ENCODE measurements around the gene TNIK. TPM values are rescaled to one million over a fixed set of nuclear protein-coding genes. Genes with fewer than 3 reads are reported as not detected.
A peak's percentile ranks its signal among the peaks of the same experiment; 100 is the strongest.

TNIK gene
- total RNA-seq, 1 experiment from 2014 or later = 22.4 TPM

DNA sequence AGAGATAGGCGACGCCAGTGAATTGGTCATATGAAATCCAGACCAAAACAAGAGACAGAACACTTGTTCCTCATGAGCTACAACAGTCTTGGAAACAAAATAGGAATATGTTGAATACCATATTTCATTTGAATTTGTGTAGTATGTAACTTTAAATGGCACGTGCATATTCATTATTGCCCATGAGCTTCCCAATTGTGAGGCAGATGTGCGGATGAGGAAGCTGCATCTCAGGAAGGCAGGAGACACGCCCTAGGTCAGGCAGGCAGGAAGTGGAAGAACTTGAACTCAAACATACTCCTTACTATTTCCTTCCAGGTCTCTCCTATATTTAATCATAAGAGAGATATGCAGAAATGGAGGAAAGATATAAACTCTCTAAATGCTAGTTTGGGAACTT, 326.9 kb downstream of the TNIK start:
- Mint-ChIP-seq H3K9me3 (ENCODE audit: unreplicated experiment) (peaks cover 14% of the 10 kb centered on the region), H3K36me3 (ENCODE audit: insufficient read depth, unreplicated experiment) (peaks cover 36% of the 10 kb centered on the region), H3K27me3 (ENCODE audit: insufficient read depth, unreplicated experiment) (no peaks in the 10 kb centered on the region), H3K4me1 (ENCODE audit: low read depth, unreplicated experiment) (peaks cover 28% of the 10 kb centered on the region), H3K27ac (ENCODE audit: unreplicated experiment) (no peak overlapping the region), H3K4me3 (ENCODE audit: unreplicated experiment) (no peak overlapping the region)
- CTCF ChIA-PET = no interaction called here
- no peak for TF ChIP-seq CTCF (IDR thresholded peaks at IDR 0.05; ENCODE audit: insufficient read depth in 1 of 2, low read depth in 1 of 2, low read length in 1 of 2, severe bottlenecking in 1 of 2, unreplicated experiment in 1 of 2)
- DNase-seq = no peak
- Histone ChIP-seq H3K36me3 (ENCODE audit: control insufficient read depth, insufficient read depth, low read length) (no peaks in the 10 kb centered on the region), H3K9me3 (no peaks in the 10 kb centered on the region), H3K4me1 (peaks cover 32% of the 10 kb centered on the region), H3K4me3 (ENCODE audit: low read depth, low read length) (no peak overlapping the region), H3K27me3 (replicated peaks; ENCODE audit: control insufficient read depth, insufficient read depth, low read length) (no peaks in the 10 kb centered on the region)
- POLR2A ChIA-PET = no interaction called here
- no TSS peak for BruUV-seq (replicated peaks)
- intact Hi-C loops (cut with micrococcal nuclease; ENCODE audit: unreplicated experiment) = no loop called here

GRCh38 chr3:171132873-171133272, 327.3 kb downstream of the TNIK start:
- intact Hi-C loops (cut with micrococcal nuclease; ENCODE audit: unreplicated experiment) = no loop called here
- BruUV-seq (replicated peaks) = no TSS peak
- H3K36me3 Mint-ChIP-seq (ENCODE audit: insufficient read depth, unreplicated experiment) = peaks cover 36% of the 10 kb centered on the region
- POLR2A ChIA-PET = no interaction called here
- no peaks in the 10 kb centered on the region for H3K27me3 Mint-ChIP-seq (ENCODE audit: insufficient read depth, unreplicated experiment)
- DNase-seq = no peak
- no peak overlapping the region for H3K27ac Mint-ChIP-seq (ENCODE audit: unreplicated experiment)
- Histone ChIP-seq H3K27me3 (replicated peaks; ENCODE audit: control insufficient read depth, insufficient read depth, low read length) (no peaks in the 10 kb centered on the region), H3K4me1 (peaks cover 36% of the 10 kb centered on the region), H3K9me3 (no peaks in the 10 kb centered on the region), H3K4me3 (ENCODE audit: low read depth, low read length) (no peak overlapping the region), H3K36me3 (ENCODE audit: control insufficient read depth, insufficient read depth, low read length) (no peaks in the 10 kb centered on the region)
- H3K4me3 Mint-ChIP-seq (ENCODE audit: unreplicated experiment) = no peak overlapping the region
- CTCF ChIA-PET = no interaction called here
- TF ChIP-seq CTCF (IDR thresholded peaks at IDR 0.05; ENCODE audit: insufficient read depth in 1 of 2, low read depth in 1 of 2, low read length in 1 of 2, severe bottlenecking in 1 of 2, unreplicated experiment in 1 of 2) = no peak
- H3K4me1 Mint-ChIP-seq (ENCODE audit: low read depth, unreplicated experiment) = peaks cover 28% of the 10 kb centered on the region
- H3K9me3 Mint-ChIP-seq (ENCODE audit: unreplicated experiment) = peaks cover 14% of the 10 kb centered on the region

GRCh38 chr3:171129827-171130226, 330.4 kb downstream of the TNIK start:
- TSS peak; percentile 87 for BruUV-seq (replicated peaks)
- Mint-ChIP-seq H3K36me3 (ENCODE audit: insufficient read depth, unreplicated experiment) (peaks cover 22% of the 10 kb centered on the region), H3K9me3 (ENCODE audit: unreplicated experiment) (peaks cover 14% of the 10 kb centered on the region), H3K4me1 (ENCODE audit: low read depth, unreplicated experiment) (peaks cover 27% of the 10 kb centered on the region), H3K27ac (ENCODE audit: unreplicated experiment) (peak overlapping the region; percentile 92), H3K4me3 (ENCODE audit: unreplicated experiment) (peak overlapping the region; percentile 54), H3K27me3 (ENCODE audit: insufficient read depth, unreplicated experiment) (no peaks in the 10 kb centered on the region)
- peaks cover 49% of the 10 kb centered on the region for H3K4me1 ChIP-seq
- POLR2A ChIA-PET = no interaction called here
- DNase-seq = no peak
- CTCF ChIA-PET = no interaction called here
- H3K4me3 ChIP-seq (ENCODE audit: low read depth, low read length) = no peak overlapping the region
- no peaks in the 10 kb centered on the region for H3K9me3 ChIP-seq
- H3K36me3 ChIP-seq (ENCODE audit: control insufficient read depth, insufficient read depth, low read length) = no peaks in the 10 kb centered on the region
- H3K27me3 ChIP-seq (replicated peaks; ENCODE audit: control insufficient read depth, insufficient read depth, low read length) = no peaks in the 10 kb centered on the region
- intact Hi-C loops (cut with micrococcal nuclease; ENCODE audit: unreplicated experiment) = loop anchor here (1.0 kb wide), 6 partner anchors 27 to 680 kb away; partner anchors contain the start of gene PLD1
- no peak for TF ChIP-seq CTCF (IDR thresholded peaks at IDR 0.05; ENCODE audit: insufficient read depth in 1 of 2, low read depth in 1 of 2, low read length in 1 of 2, severe bottlenecking in 1 of 2, unreplicated experiment in 1 of 2)

Data from Caco-2 (cell line).